ENCODE results near the gene HLCS.

Gene HLCS

GRCh38 chr21:36705679-36706481 lies 260.6 kb downstream of the HLCS start:
- Histone ChIP-seq H3K36me3 (ENCODE audit: control insufficient read depth in 4 of 4, insufficient read depth in 4 of 4, low read length in 3 of 4) (no peaks in the 10 kb centered on the region), H3K4me3 (ENCODE audit: control insufficient read depth in 1 of 7, extremely low read depth in 1 of 7, insufficient read depth in 4 of 7, low read depth in 2 of 7, low read length in 6 of 7) (no peak overlapping the region), H3K27me3 (replicated peaks in 2 of 5; ENCODE audit: control insufficient read depth in 4 of 5, insufficient read depth in 5 of 5, low read length in 4 of 5) (peaks cover 9 to 100% (median 75%) of the 10 kb centered on the region in 5 experiments), H3K9me3 (ENCODE audit: control extremely low read depth in 1 of 5, control insufficient read depth in 4 of 5, insufficient read depth in 2 of 5, low read depth in 1 of 5, low read length in 4 of 5) (no peaks in the 10 kb centered on the region), H3K27ac (ENCODE audit: insufficient read depth in 1 of 2, low read depth in 1 of 2, low read length in 2 of 2, poor library complexity in 1 of 2, severe bottlenecking in 2 of 2) (no peak overlapping the region), H3K4me1 (ENCODE audit: control extremely low read depth in 1 of 4, control insufficient read depth in 4 of 4, insufficient read depth in 4 of 4, low read length in 3 of 4) (peaks cover 0 to 49% (median 31%) of the 10 kb centered on the region in 4 experiments)
- 3% methylated on average over 18 of the region's 22 CpGs for WGBS (ENCODE audit: insufficient coverage)
- ChIA-PET POLR2A (no interaction called here), CTCF (no interaction called here)
- DNase-seq: peak; percentile 45 to 65 (median 64)

GRCh38 chr21:36704958-36705678 lies 261.4 kb downstream of the HLCS start:
- ChIA-PET POLR2A (no interaction called here), CTCF (interaction anchor here (0.9 kb wide), 1 partner anchor 224 kb away, joined by 3 read pairs; no protein-coding TSS in a partner anchor)

GRCh38 chr21:36704281-36704957 lies 262.1 kb downstream of the HLCS start:
- peak in 1 of 3 donors; percentile 22 for DNase-seq
- H3K27me3 ChIP-seq (replicated peaks in 2 of 5; ENCODE audit: control insufficient read depth in 4 of 5, insufficient read depth in 5 of 5, low read length in 4 of 5): peaks cover 11 to 100% (median 72%) of the 10 kb centered on the region in 5 experiments
- WGBS (ENCODE audit: insufficient coverage): 4% methylated on average over 30 of the region's 49 CpGs
- H3K27ac ChIP-seq (ENCODE audit: insufficient read depth in 1 of 2, low read depth in 1 of 2, low read length in 2 of 2, poor library complexity in 1 of 2, severe bottlenecking in 2 of 2): no peak overlapping the region
- CTCF ChIA-PET: interaction anchor here (0.9 kb wide), 1 partner anchor 225 kb away, joined by 3 read pairs; no protein-coding TSS in a partner anchor
- no peaks in the 10 kb centered on the region for H3K9me3 ChIP-seq (ENCODE audit: control extremely low read depth in 1 of 5, control insufficient read depth in 4 of 5, insufficient read depth in 2 of 5, low read depth in 1 of 5, low read length in 4 of 5)
- peaks cover 0 to 55% (median 32%) of the 10 kb centered on the region in 4 experiments for H3K4me1 ChIP-seq (ENCODE audit: control extremely low read depth in 1 of 4, control insufficient read depth in 4 of 4, insufficient read depth in 4 of 4, low read length in 3 of 4)
- H3K36me3 ChIP-seq (ENCODE audit: control insufficient read depth in 4 of 4, insufficient read depth in 4 of 4, low read length in 3 of 4): no peaks in the 10 kb centered on the region
- no peak overlapping the region for H3K4me3 ChIP-seq (ENCODE audit: control insufficient read depth in 1 of 7, extremely low read depth in 1 of 7, insufficient read depth in 4 of 7, low read depth in 2 of 7, low read length in 6 of 7)
- POLR2A ChIA-PET: no interaction called here

More at GRCh38 chr21:36704958-36705678, 261.4 kb downstream of the HLCS start:
- H3K9me3 ChIP-seq (ENCODE audit: control extremely low read depth in 1 of 5, control insufficient read depth in 4 of 5, insufficient read depth in 2 of 5, low read depth in 1 of 5, low read length in 4 of 5): no peaks in the 10 kb centered on the region
- no peak overlapping the region for H3K4me3 ChIP-seq (ENCODE audit: control insufficient read depth in 1 of 7, extremely low read depth in 1 of 7, insufficient read depth in 4 of 7, low read depth in 2 of 7, low read length in 6 of 7)
- H3K4me1 ChIP-seq (ENCODE audit: control extremely low read depth in 1 of 4, control insufficient read depth in 4 of 4, insufficient read depth in 4 of 4, low read length in 3 of 4): peaks cover 0 to 50% (median 31%) of the 10 kb centered on the region in 4 experiments
- no peak overlapping the region for H3K27ac ChIP-seq (ENCODE audit: insufficient read depth in 1 of 2, low read depth in 1 of 2, low read length in 2 of 2, poor library complexity in 1 of 2, severe bottlenecking in 2 of 2)
- no peaks in the 10 kb centered on the region for H3K36me3 ChIP-seq (ENCODE audit: control insufficient read depth in 4 of 4, insufficient read depth in 4 of 4, low read length in 3 of 4)
- no peak for DNase-seq
- 6% methylated on average over 25 of the region's 39 CpGs for WGBS (ENCODE audit: insufficient coverage)
- H3K27me3 ChIP-seq (replicated peaks in 2 of 5; ENCODE audit: control insufficient read depth in 4 of 5, insufficient read depth in 5 of 5, low read length in 4 of 5): peaks cover 11 to 100% (median 72%) of the 10 kb centered on the region in 5 experiments

GRCh38 chr21:36703626-36704280 lies 262.7 kb downstream of the HLCS start:
- Histone ChIP-seq H3K36me3 (ENCODE audit: control insufficient read depth in 4 of 4, insufficient read depth in 4 of 4, low read length in 3 of 4) (no peaks in the 10 kb centered on the region), H3K4me3 (ENCODE audit: control insufficient read depth in 1 of 7, extremely low read depth in 1 of 7, insufficient read depth in 4 of 7, low read depth in 2 of 7, low read length in 6 of 7) (no peak overlapping the region), H3K4me1 (ENCODE audit: control extremely low read depth in 1 of 4, control insufficient read depth in 4 of 4, insufficient read depth in 4 of 4, low read length in 3 of 4) (peaks cover 0 to 54% (median 34%) of the 10 kb centered on the region in 4 experiments), H3K27ac (ENCODE audit: insufficient read depth in 1 of 2, low read depth in 1 of 2, low read length in 2 of 2, poor library complexity in 1 of 2, severe bottlenecking in 2 of 2) (no peak overlapping the region), H3K9me3 (ENCODE audit: control extremely low read depth in 1 of 5, control insufficient read depth in 4 of 5, insufficient read depth in 2 of 5, low read depth in 1 of 5, low read length in 4 of 5) (no peaks in the 10 kb centered on the region), H3K27me3 (replicated peaks in 2 of 5; ENCODE audit: control insufficient read depth in 4 of 5, insufficient read depth in 5 of 5, low read length in 4 of 5) (peaks cover 11 to 100% (median 69%) of the 10 kb centered on the region in 5 experiments)
- WGBS (ENCODE audit: insufficient coverage): 7% methylated on average over 11 of the region's 15 CpGs
- DNase-seq: no peak
- CTCF ChIA-PET: no interaction called here
- POLR2A ChIA-PET: no interaction called here

GRCh38 chr21:36703123-36703522 lies 263.3 kb downstream of the HLCS start:
- Histone ChIP-seq H3K4me1 (ENCODE audit: control extremely low read depth in 1 of 4, control insufficient read depth in 4 of 4, insufficient read depth in 4 of 4, low read length in 3 of 4) (peaks cover 0 to 56% (median 38%) of the 10 kb centered on the region in 4 experiments), H3K27ac (ENCODE audit: insufficient read depth in 1 of 2, low read depth in 1 of 2, low read length in 2 of 2, poor library complexity in 1 of 2, severe bottlenecking in 2 of 2) (no peak overlapping the region), H3K4me3 (ENCODE audit: control insufficient read depth in 1 of 7, extremely low read depth in 1 of 7, insufficient read depth in 4 of 7, low read depth in 2 of 7, low read length in 6 of 7) (no peak overlapping the region), H3K9me3 (ENCODE audit: control extremely low read depth in 1 of 5, control insufficient read depth in 4 of 5, insufficient read depth in 2 of 5, low read depth in 1 of 5, low read length in 4 of 5) (no peaks in the 10 kb centered on the region), H3K27me3 (replicated peaks in 2 of 5; ENCODE audit: control insufficient read depth in 4 of 5, insufficient read depth in 5 of 5, low read length in 4 of 5) (peaks cover 11 to 100% (median 66%) of the 10 kb centered on the region in 5 experiments), H3K36me3 (ENCODE audit: control insufficient read depth in 4 of 4, insufficient read depth in 4 of 4, low read length in 3 of 4) (no peaks in the 10 kb centered on the region)
- POLR2A ChIA-PET: no interaction called here
- CTCF ChIA-PET: no interaction called here
- 13% methylated on average over 1 of the region's 3 CpGs for WGBS (ENCODE audit: insufficient coverage)
- DNase-seq: peak in 1 of 3 donors; percentile 35

- H3K36me3 ChIP-seq (ENCODE audit: control insufficient read depth in 4 of 4, insufficient read depth in 4 of 4, low read length in 3 of 4): no peaks in the 10 kb centered on the region
- ChIA-PET POLR2A (no interaction called here), CTCF (interaction anchor here (0.6 kb wide), 1 partner anchor 103 kb away, joined by 3 read pairs; no protein-coding TSS in a partner anchor)
- H3K4me3 ChIP-seq (ENCODE audit: control insufficient read depth in 1 of 7, extremely low read depth in 1 of 7, insufficient read depth in 4 of 7, low read depth in 2 of 7, low read length in 6 of 7): no peak overlapping the region
- H3K27me3 ChIP-seq (replicated peaks in 2 of 5; ENCODE audit: control insufficient read depth in 4 of 5, insufficient read depth in 5 of 5, low read length in 4 of 5): peaks cover 10 to 100% (median 69%) of the 10 kb centered on the region in 5 experiments
- DNase-seq: no peak
- H3K27ac ChIP-seq (ENCODE audit: insufficient read depth in 1 of 2, low read depth in 1 of 2, low read length in 2 of 2, poor library complexity in 1 of 2, severe bottlenecking in 2 of 2): no peak overlapping the region
- peaks cover 0 to 60% (median 41%) of the 10 kb centered on the region in 4 experiments for H3K4me1 ChIP-seq (ENCODE audit: control extremely low read depth in 1 of 4, control insufficient read depth in 4 of 4, insufficient read depth in 4 of 4, low read length in 3 of 4)
- WGBS (ENCODE audit: insufficient coverage): 4% methylated on average over 6 of the region's 6 CpGs
- H3K9me3 ChIP-seq (ENCODE audit: control extremely low read depth in 1 of 5, control insufficient read depth in 4 of 5, insufficient read depth in 2 of 5, low read depth in 1 of 5, low read length in 4 of 5): no peaks in the 10 kb centered on the region
These were observed 263.9 kb downstream of the HLCS start for GRCh38 chr21:36702622-36702968.
